Measurements from ENCODE around the gene CALU.

The CALU gene

DNA sequence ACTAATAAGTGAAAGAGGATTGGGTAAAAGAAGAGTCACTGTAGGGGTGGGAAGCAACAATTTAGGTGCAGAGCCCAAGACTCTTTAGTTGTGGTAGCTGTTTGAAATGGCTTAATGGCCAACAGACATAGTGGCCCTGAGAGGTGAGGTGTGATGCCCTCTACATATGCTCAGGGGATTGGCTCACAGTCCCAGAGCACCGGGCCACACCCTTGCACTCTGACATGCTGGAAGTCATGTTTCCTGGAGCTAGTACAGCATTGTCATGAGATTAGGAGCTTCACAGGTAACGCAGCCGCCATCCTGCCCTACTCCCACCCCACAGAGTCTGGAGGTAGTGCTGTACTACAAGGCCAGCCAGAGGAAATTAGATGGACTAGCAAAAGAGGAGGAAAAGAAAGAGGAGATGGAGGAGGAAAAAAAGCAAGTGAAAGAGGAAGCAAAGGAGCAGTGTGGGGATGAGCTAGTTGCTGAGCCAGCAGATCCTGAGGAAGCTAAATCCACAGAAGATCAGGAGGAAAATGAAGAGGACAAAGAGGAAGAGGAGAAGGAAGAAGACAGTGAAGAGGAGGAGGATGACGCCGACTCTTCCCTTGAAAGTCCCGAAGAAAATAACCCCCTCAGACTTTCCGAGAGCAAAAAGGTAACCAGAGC is 76.3 kb downstream of the CALU start:
- no peak for DNase-seq

DNA sequence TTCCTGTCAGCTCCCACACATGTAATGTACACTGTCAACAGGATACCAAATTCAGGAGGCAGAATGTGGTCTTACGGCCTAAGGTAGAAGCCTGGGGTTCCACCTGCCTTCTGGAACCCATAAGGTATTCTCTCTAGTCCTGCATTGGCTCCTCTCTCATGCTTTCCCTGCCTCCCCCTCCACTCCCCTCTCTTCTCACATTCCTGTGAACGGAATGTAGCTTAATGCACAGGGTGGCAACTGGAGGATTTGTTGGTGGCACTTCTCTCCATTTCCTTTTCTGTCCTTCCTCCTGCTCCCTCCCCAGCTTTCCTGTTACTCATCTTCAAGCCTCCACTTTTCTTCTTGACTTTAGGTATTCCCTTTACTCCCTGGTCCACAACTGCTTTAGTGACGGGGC is 79.5 kb downstream of the CALU start:
- DNase-seq: no peak
